ENCODE measurements around the gene NEURL4.

GRCh38 chr17:7321466-7321865 lies 7.7 kb downstream of the NEURL4 start:
- TF ChIP-seq CTCF (conservative IDR thresholded peaks at IDR 0.05 in 1 of 2, IDR thresholded peaks at IDR 0.05 in 1 of 2; ENCODE audit: low read depth in 1 of 2, low read length in 2 of 2), result no peak
- TF ChIP-seq EZH2 (IDR thresholded peaks at IDR 0.05; ENCODE audit: low read length, missing control alignments), result no peak
